Subcutaneous adipose tissue (tissue), 4 donors: Measurements from ENCODE around the gene ENTPD1. TPM values are rescaled to one million over a fixed set of nuclear protein-coding genes. Genes with fewer than 3 reads are reported as not detected.

Experiments
- CTCF ChIP-seq: fragments of 450-650 bp; IDR thresholded peaks from one replicate; pipeline ENCODE4 v1.5.1; 2016; ENCODE audit warnings: low read depth, mild to moderate bottlenecking, control low read depth, antibody characterized with exemption, moderate library complexity
- total RNA-seq, 4 donors: library from RNA; depleted of rRNA; stranded (reverse); fragments of >200 nt; gene quantifications; one replicate each; pipeline ENCODE4 v1.1.0, GENCODE V29; 2016

ENTPD1 gene
- total RNA-seq, 4 donors from 2014 or later = 16.2 to 28.7 (median 20.4) TPM

- no peak for TF ChIP-seq CTCF
These were observed 63.8 kb downstream of the ENTPD1 start for GRCh38 chr10:95819620-95820329.

GRCh38 chr10:95820363-95820762 is 64.4 kb downstream of the ENTPD1 start:
- no peak for TF ChIP-seq CTCF

GRCh38 chr10:95821720-95822119 is 65.8 kb downstream of the ENTPD1 start:
- TF ChIP-seq CTCF = no peak

- no peak for TF ChIP-seq CTCF
These were observed 74.1 kb downstream of the ENTPD1 start for GRCh38 chr10:95830044-95830443.

- no peak for TF ChIP-seq CTCF
These were observed 75.1 kb downstream of the ENTPD1 start for GRCh38 chr10:95831076-95831475.

- no peak for TF ChIP-seq CTCF
These were observed 75.6 kb downstream of the ENTPD1 start for GRCh38 chr10:95831515-95831914.

GRCh38 chr10:95832216-95833041 is 76.5 kb downstream of the ENTPD1 start:
- no peak for TF ChIP-seq CTCF
